T-cell (primary cell): ENCODE results near the gene SLC35F4. TPM values are rescaled to one million over a fixed set of nuclear protein-coding genes. Genes with fewer than 3 reads are reported as not detected.
"Not testable (repeated sequence)": the region's sequence is repeated elsewhere in the genome, so short reads cannot be mapped to it uniquely, and the experiment has no call there.

Source experiments
- ATAC-seq, 4 experiments: fragments of 200-7000 bp in 3 of 4; fragments of 150-1000 bp in 1 of 4; cut with Tn5 transposase; replicated peaks in 1 of 4; 1 replicate in 3 of 4; 2 replicates in 1 of 4; pipeline ENCODE4 v1.10.0; 2021; ENCODE audit warnings: moderate library complexity in 3 of 4, mild to moderate bottlenecking in 2 of 4, moderate number of reproducible peaks in 1 of 4
- CTCF ChIA-PET, 2 donors: fragments of 300-600 bp; sonication (Branson Sonifier 250); formaldehyde crosslinking; loops; one replicate each; lab custom pipeline; 2022; ENCODE audit warnings: antibody characterized with exemption in 2 of 2; lab: Charles Lee
- POLR2A ChIA-PET, 2 donors: fragments of 300-600 bp; sonication (Branson Sonifier 250); formaldehyde crosslinking; loops; one replicate each; lab custom pipeline; 2022; ENCODE audit warnings: antibody characterized with exemption in 2 of 2; lab: Charles Lee
- DNase-seq, 35 experiments: peaks; one replicate each; pipeline versions ENCODE4 v3.0.0 to v3.0.0-alpha.2; 2013 to 2023
- H3K27ac ChIP-seq: one replicate; pipeline ENCODE4 v1.5.1; 2013; ENCODE audit warnings: low read length
- H3K27me3 ChIP-seq, 2 experiments: replicated peaks in 1 of 2; 1 replicate in 1 of 2; 2 replicates in 1 of 2; pipeline versions ENCODE4 v1.6.1 to v1.7.0; 2013; ENCODE audit warnings: low read length in 1 of 2, mixed read lengths in 1 of 2; ENCODE audit not compliant: control insufficient read depth in 2 of 2, insufficient read depth in 2 of 2; ENCODE audit errors: extremely low read depth in 1 of 2
- H3K36me3 ChIP-seq, 2 donors: 1 replicate in 1 of 2; 2 replicates in 1 of 2; pipeline versions ENCODE4 v1.6.1 to v1.7.0; 2013; ENCODE audit warnings: low read length in 1 of 2; ENCODE audit not compliant: control insufficient read depth in 2 of 2, insufficient read depth in 1 of 2; ENCODE audit errors: extremely low read depth in 1 of 2
- H3K4me1 ChIP-seq, 2 experiments: 1 replicate in 1 of 2; 2 replicates in 1 of 2; pipeline versions ENCODE4 v1.6.1 to v1.7.0; 2013; ENCODE audit warnings: low read length in 2 of 2, mixed read lengths in 1 of 2; ENCODE audit not compliant: insufficient read depth in 2 of 2, control insufficient read depth in 1 of 2; ENCODE audit errors: extremely low read depth in 1 of 2
- H3K4me3 ChIP-seq, 2 donors: 1 replicate in 1 of 2; 2 replicates in 1 of 2; pipeline versions ENCODE4 v1.5.1 to v1.7.0; 2013; ENCODE audit warnings: mild to moderate bottlenecking in 2 of 2, low read length in 1 of 2, moderate library complexity in 1 of 2; ENCODE audit not compliant: control insufficient read depth in 1 of 2; ENCODE audit errors: extremely low read depth in 1 of 2
- H3K9me3 ChIP-seq: 2 replicates; pipeline ENCODE4 v1.7.0; 2013
- H3K27ac Mint-ChIP-seq, 2 donors: one replicate each; pipeline ENCODE4 v1.8.0; 2020 to 2021; ENCODE audit warnings: mild to moderate bottlenecking in 2 of 2, mixed read lengths in 2 of 2
- H3K27me3 Mint-ChIP-seq, 2 donors: one replicate each; pipeline ENCODE4 v1.8.0; 2021 to 2022; ENCODE audit warnings: mixed read lengths in 2 of 2
- H3K36me3 Mint-ChIP-seq: one replicate; pipeline ENCODE4 v1.8.0; 2021; ENCODE audit warnings: mixed read lengths
- H3K4me1 Mint-ChIP-seq, 3 donors: one replicate each; pipeline ENCODE4 v1.8.0; 2020 to 2022; ENCODE audit warnings: mixed read lengths in 3 of 3, mild to moderate bottlenecking in 1 of 3
- H3K4me3 Mint-ChIP-seq, 3 donors: one replicate each; pipeline ENCODE4 v1.8.0; 2020 to 2022; ENCODE audit warnings: mild to moderate bottlenecking in 3 of 3, mixed read lengths in 3 of 3, moderate library complexity in 3 of 3
- H3K9me3 Mint-ChIP-seq, 3 donors: one replicate each; pipeline ENCODE4 v1.8.0; 2020 to 2022; ENCODE audit warnings: mixed read lengths in 3 of 3
- WGBS: methylation state at CpG from one replicate; pipeline ENCODE4 v1.1.5; 2013; ENCODE audit warnings: missing lambda C conversion rate; ENCODE audit not compliant: insufficient coverage; 5-methylcytosine and 5-hydroxymethylcytosine counted together
- total RNA-seq, 35 experiments: library from RNA in 6 of 35; stranded (reverse) in 6 of 35; fragments of 120-200 nt in 1 of 35; gene quantifications; one replicate each; pipeline versions ENCODE4 v1.2.1 to v1.2.4 and lab custom pipeline; 2013 to 2026

Gene SLC35F4
- total RNA-seq, 5 donors from 2014 or later (not counting 1 experiment from before 2014, with no cell fraction given): not detected

- H3K27ac ChIP-seq, H3K9me3 ChIP-seq, H3K4me3 ChIP-seq, DNase-seq, H3K4me1 Mint-ChIP-seq, H3K27me3 Mint-ChIP-seq, ATAC-seq, H3K4me1 ChIP-seq, H3K27me3 ChIP-seq, H3K36me3 ChIP-seq, H3K9me3 Mint-ChIP-seq, H3K27ac Mint-ChIP-seq, H3K36me3 Mint-ChIP-seq, POLR2A ChIA-PET, H3K4me3 Mint-ChIP-seq, CTCF ChIA-PET: not testable (repeated sequence)
- 100% methylated on average over 1 of the region's 2 CpGs for WGBS
These were observed 10.2 kb downstream of the SLC35F4 start for GRCh38 chr14:57855666-57856065.

- no peaks in the 10 kb centered on the region for H3K4me1 Mint-ChIP-seq
- no peak overlapping the region for H3K4me3 ChIP-seq
- DNase-seq: no peak
- no peaks in the 10 kb centered on the region for H3K4me1 ChIP-seq
- no peak overlapping the region for H3K4me3 Mint-ChIP-seq
- WGBS: no CpG with 5 or more reads among the region's 2 CpGs
- H3K27ac ChIP-seq: no peak overlapping the region
- H3K9me3 Mint-ChIP-seq: peaks cover 0 to 5% (median 5%) of the 10 kb centered on the region in 3 donors
- no peaks in the 10 kb centered on the region for H3K36me3 ChIP-seq
- H3K27ac Mint-ChIP-seq: no peak overlapping the region
- ChIA-PET POLR2A (no interaction called here), CTCF (no interaction called here)
- no peaks in the 10 kb centered on the region for H3K9me3 ChIP-seq
- H3K27me3 Mint-ChIP-seq: peaks cover 0 to 3% of the 10 kb centered on the region in 2 donors
- no peaks in the 10 kb centered on the region for H3K36me3 Mint-ChIP-seq
- H3K27me3 ChIP-seq: no peaks in the 10 kb centered on the region
- no peak for ATAC-seq
These were observed 11.3 kb downstream of the SLC35F4 start for GRCh38 chr14:57854571-57854970.

GRCh38 chr14:57851354-57851753 is 14.5 kb downstream of the SLC35F4 start:
- peaks cover 0 to 5% (median 2%) of the 10 kb centered on the region in 3 donors for H3K9me3 Mint-ChIP-seq
- no peaks in the 10 kb centered on the region for H3K4me1 Mint-ChIP-seq
- H3K4me3 ChIP-seq: no peak overlapping the region
- H3K4me1 ChIP-seq: no peaks in the 10 kb centered on the region
- no peaks in the 10 kb centered on the region for H3K27me3 ChIP-seq
- H3K9me3 ChIP-seq: no peaks in the 10 kb centered on the region
- no peak overlapping the region for H3K27ac Mint-ChIP-seq
- H3K27ac ChIP-seq: no peak overlapping the region
- DNase-seq (no peak), ATAC-seq (no peak)
- H3K4me3 Mint-ChIP-seq: no peak overlapping the region
- H3K36me3 Mint-ChIP-seq: no peaks in the 10 kb centered on the region
- ChIA-PET POLR2A (no interaction called here), CTCF (no interaction called here)
- no peaks in the 10 kb centered on the region for H3K36me3 ChIP-seq
- H3K27me3 Mint-ChIP-seq: peaks cover 0 to 5% of the 10 kb centered on the region in 2 donors

GRCh38 chr14:57848786-57849185 is 17.1 kb downstream of the SLC35F4 start:
- Mint-ChIP-seq H3K27me3 (peaks cover 2 to 8% of the 10 kb centered on the region in 2 donors), H3K9me3 (peaks cover 0 to 5% (median 4%) of the 10 kb centered on the region in 3 donors), H3K36me3 (no peaks in the 10 kb centered on the region), H3K4me1 (no peaks in the 10 kb centered on the region), H3K4me3 (no peak overlapping the region), H3K27ac (no peak overlapping the region)
- Histone ChIP-seq H3K4me1 (no peaks in the 10 kb centered on the region), H3K27me3 (no peaks in the 10 kb centered on the region), H3K36me3 (no peaks in the 10 kb centered on the region), H3K4me3 (no peak overlapping the region), H3K27ac (no peak overlapping the region), H3K9me3 (no peaks in the 10 kb centered on the region)
- ATAC-seq: no peak
- ChIA-PET POLR2A (interaction anchor here in 1 of 2 donors (0.5 kb wide), 1 partner anchor 79 kb away, joined by 3 read pairs; no protein-coding TSS in a partner anchor), CTCF (no interaction called here)
- no peak for DNase-seq
- WGBS: no CpG with 5 or more reads among the region's 3 CpGs

GRCh38 chr14:57848353-57848752 is 17.5 kb downstream of the SLC35F4 start:
- no peaks in the 10 kb centered on the region for H3K4me1 Mint-ChIP-seq

GRCh38 chr14:57847706-57848105 is 18.2 kb downstream of the SLC35F4 start:
- POLR2A ChIA-PET: no interaction called here
- Mint-ChIP-seq H3K9me3 (peaks cover 0 to 4% (median 0%) of the 10 kb centered on the region in 3 donors), H3K4me1 (no peaks in the 10 kb centered on the region), H3K4me3 (no peak overlapping the region), H3K36me3 (no peaks in the 10 kb centered on the region), H3K27me3 (peaks cover 2 to 6% of the 10 kb centered on the region in 2 donors), H3K27ac (no peak overlapping the region)
- CTCF ChIA-PET: no interaction called here
- Histone ChIP-seq H3K27ac (no peak overlapping the region), H3K27me3 (no peaks in the 10 kb centered on the region), H3K9me3 (no peaks in the 10 kb centered on the region), H3K36me3 (no peaks in the 10 kb centered on the region), H3K4me1 (no peaks in the 10 kb centered on the region), H3K4me3 (no peak overlapping the region)
- no CpG with 5 or more reads among the region's 2 CpGs for WGBS
- no peak for ATAC-seq
- no peak for DNase-seq

More at GRCh38 chr14:57848353-57848752, 17.5 kb downstream of the SLC35F4 start:
- ChIA-PET CTCF (no interaction called here), POLR2A (no interaction called here)
- 72% methylated on average over 4 of the region's 4 CpGs for WGBS
- Histone ChIP-seq H3K36me3 (no peaks in the 10 kb centered on the region), H3K9me3 (no peaks in the 10 kb centered on the region), H3K27me3 (no peaks in the 10 kb centered on the region), H3K4me3 (no peak overlapping the region), H3K4me1 (no peaks in the 10 kb centered on the region), H3K27ac (no peak overlapping the region)
- Mint-ChIP-seq H3K4me3 (no peak overlapping the region), H3K36me3 (no peaks in the 10 kb centered on the region), H3K27me3 (peaks cover 2 to 6% of the 10 kb centered on the region in 2 donors), H3K27ac (no peak overlapping the region), H3K9me3 (peaks cover 0 to 4% (median under 1%) of the 10 kb centered on the region in 3 donors)
- DNase-seq (no peak), ATAC-seq (no peak)

- H3K4me3 Mint-ChIP-seq: no peak overlapping the region
- H3K9me3 ChIP-seq: no peaks in the 10 kb centered on the region
- no peak for DNase-seq
- H3K4me3 ChIP-seq: no peak overlapping the region
- no peak overlapping the region for H3K27ac ChIP-seq
- H3K4me1 Mint-ChIP-seq: no peaks in the 10 kb centered on the region
- no peaks in the 10 kb centered on the region for H3K36me3 Mint-ChIP-seq
- no peaks in the 10 kb centered on the region for H3K27me3 ChIP-seq
- no peaks in the 10 kb centered on the region for H3K36me3 ChIP-seq
- no peaks in the 10 kb centered on the region for H3K4me1 ChIP-seq
- ATAC-seq: no peak
- H3K27me3 Mint-ChIP-seq: peaks cover 2 to 6% of the 10 kb centered on the region in 2 donors
- peaks cover 0 to 4% (median 0%) of the 10 kb centered on the region in 3 donors for H3K9me3 Mint-ChIP-seq
- POLR2A ChIA-PET: no interaction called here
- H3K27ac Mint-ChIP-seq: no peak overlapping the region
- CTCF ChIA-PET: no interaction called here
These were observed 18.8 kb downstream of the SLC35F4 start for GRCh38 chr14:57847096-57847495.
